T-helper 1 cell treated with Interleukin-12 subunit alpha and Interleukin-12 subunit beta and Interleukin-4 antibody, amounts not matched to agents 30 μg/mL and 1 μg/mL, for 36 hours (primary cell): ENCODE measurements around the gene CYP27B1.
"Not testable (repeated sequence)": the region's sequence is repeated elsewhere in the genome, so short reads cannot be mapped to it uniquely, and the experiment has no call there.

Experiments used
- H3K27ac Mint-ChIP-seq: one replicate; pipeline ENCODE4 v1.8.0; 2021; ENCODE audit warnings: mild to moderate bottlenecking, mixed read lengths
- H3K27me3 Mint-ChIP-seq: one replicate; pipeline ENCODE4 v1.8.0; 2021; ENCODE audit warnings: low read depth, mixed read lengths
- H3K36me3 Mint-ChIP-seq: one replicate; pipeline ENCODE4 v1.8.0; 2021; ENCODE audit warnings: low read depth, mixed read lengths
- H3K4me1 Mint-ChIP-seq: one replicate; pipeline ENCODE4 v1.8.0; 2021; ENCODE audit warnings: low read depth, mixed read lengths
- H3K4me3 Mint-ChIP-seq: one replicate; pipeline ENCODE4 v1.8.0; 2021; ENCODE audit warnings: mild to moderate bottlenecking, moderate library complexity, mixed read lengths
- H3K9me3 Mint-ChIP-seq: one replicate; pipeline ENCODE4 v1.8.0; 2021; ENCODE audit warnings: mixed read lengths

Gene CYP27B1

DNA sequence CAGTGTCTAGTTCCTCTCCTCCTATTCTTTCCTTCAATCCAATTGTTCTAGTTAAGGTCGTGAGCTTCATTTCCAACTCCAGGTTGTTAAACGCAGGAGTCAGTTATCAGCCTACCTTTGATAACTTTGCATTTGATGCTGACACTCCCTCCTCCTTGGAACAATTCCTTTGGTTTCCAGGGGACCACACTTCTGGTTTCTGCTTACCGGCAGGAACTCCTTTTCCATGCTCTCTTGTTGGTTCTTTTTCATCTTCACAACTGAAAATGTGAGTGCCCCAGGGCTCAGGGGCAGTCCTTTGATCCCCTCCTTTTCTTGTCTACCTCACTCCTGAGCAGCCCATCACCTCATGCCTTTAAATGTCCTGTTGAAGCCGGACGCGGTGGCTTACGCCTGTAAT lies 10.5 kb upstream of the CYP27B1 start:
- Mint-ChIP-seq H3K9me3 (no peaks in the 10 kb centered on the region), H3K27ac (no peak overlapping the region), H3K27me3 (no peaks in the 10 kb centered on the region), H3K4me1 (peaks cover 32% of the 10 kb centered on the region), H3K4me3 (no peak overlapping the region), H3K36me3 (peaks cover 5% of the 10 kb centered on the region)

GRCh38 chr12:57776247-57776587 lies 9.3 kb upstream of the CYP27B1 start:
- Mint-ChIP-seq H3K27me3 (no peaks in the 10 kb centered on the region), H3K27ac (no peak overlapping the region), H3K36me3 (peaks cover 5% of the 10 kb centered on the region), H3K4me1 (peaks cover 28% of the 10 kb centered on the region), H3K9me3 (no peaks in the 10 kb centered on the region), H3K4me3 (no peak overlapping the region)

DNA sequence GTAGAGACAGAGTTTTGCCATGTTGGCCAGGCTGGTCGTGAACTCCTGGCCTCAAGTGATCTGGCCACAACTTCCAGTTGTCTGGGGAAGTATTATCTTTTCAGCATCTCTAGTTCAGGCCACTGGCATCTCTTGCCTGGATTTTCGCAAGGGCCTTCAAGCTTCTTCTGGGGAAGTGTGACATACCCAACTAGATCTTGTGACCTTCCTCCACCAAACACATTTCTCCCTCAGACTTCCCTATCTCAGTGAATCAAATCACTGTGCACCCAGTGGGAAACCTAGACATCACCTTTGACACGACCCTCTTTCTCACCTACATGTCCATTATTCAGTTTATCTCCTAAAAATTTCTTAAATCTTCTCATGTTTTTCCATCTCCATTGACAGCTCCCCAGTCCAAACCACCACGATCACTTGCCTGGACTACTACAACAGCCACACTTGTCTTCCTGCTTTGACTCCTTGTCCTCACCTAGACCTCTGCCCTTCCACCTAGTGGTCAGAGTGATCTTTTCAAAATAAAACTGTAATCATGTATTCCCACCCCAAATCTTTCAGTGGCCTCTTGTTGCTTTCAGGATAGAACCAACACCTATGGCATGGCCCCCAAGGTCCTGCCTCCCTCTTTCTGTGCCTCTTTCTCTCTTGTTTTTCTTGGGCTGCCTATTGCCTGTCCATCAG lies 8.8 kb upstream of the CYP27B1 start:
- no peaks in the 10 kb centered on the region for H3K9me3 Mint-ChIP-seq
- H3K4me1 Mint-ChIP-seq, result peaks cover 30% of the 10 kb centered on the region
- H3K4me3 Mint-ChIP-seq, result no peak overlapping the region
- H3K27me3 Mint-ChIP-seq, result no peaks in the 10 kb centered on the region
- H3K27ac Mint-ChIP-seq, result no peak overlapping the region
- peaks cover 5% of the 10 kb centered on the region for H3K36me3 Mint-ChIP-seq

GRCh38 chr12:57775044-57775443 lies 8.2 kb upstream of the CYP27B1 start:
- Mint-ChIP-seq H3K4me3 (no peak overlapping the region), H3K4me1 (peaks cover 26% of the 10 kb centered on the region), H3K9me3 (no peaks in the 10 kb centered on the region), H3K36me3 (peaks cover 5% of the 10 kb centered on the region), H3K27ac (no peak overlapping the region), H3K27me3 (no peaks in the 10 kb centered on the region)

- H3K27ac Mint-ChIP-seq, H3K27me3 Mint-ChIP-seq, H3K4me3 Mint-ChIP-seq, H3K9me3 Mint-ChIP-seq, H3K36me3 Mint-ChIP-seq: not testable (repeated sequence)
- peaks cover 28% of the 10 kb centered on the region for H3K4me1 Mint-ChIP-seq
Observed at GRCh38 chr12:57774634-57775033, 7.8 kb upstream of the CYP27B1 start.

- H3K27me3 Mint-ChIP-seq, result no peaks in the 10 kb centered on the region
- peaks cover 22% of the 10 kb centered on the region for H3K4me1 Mint-ChIP-seq
- peak within 1 kb of the TSS; percentile 96 for H3K4me3 Mint-ChIP-seq
- H3K36me3 Mint-ChIP-seq, result peaks cover 12% of the 10 kb centered on the region
- peak within 1 kb of the TSS; percentile 98 for H3K27ac Mint-ChIP-seq
- H3K9me3 Mint-ChIP-seq, result no peaks in the 10 kb centered on the region
Observed at GRCh38 chr12:57772429-57773322, 5.8 kb upstream of the CYP27B1 start, which contains the start of gene EEF1AKMT3. TSS of gene EEF1AKMT3 (plus strand) at chr12:57772614. CDS start at chr12:57772725, 111 bp downstream.

GRCh38 chr12:57771873-57772428 lies 5.1 kb upstream of the CYP27B1 start, which contains the start of gene METTL1:
TSS of gene METTL1 (minus strand) at chr12:57772105. CDS start at chr12:57772083, 22 bp downstream.
- Mint-ChIP-seq H3K4me1 (peaks cover 22% of the 10 kb centered on the region), H3K9me3 (no peaks in the 10 kb centered on the region), H3K36me3 (peaks cover 12% of the 10 kb centered on the region)

GRCh38 chr12:57771236-57771872 lies 4.5 kb upstream of the CYP27B1 start:
- H3K9me3 Mint-ChIP-seq, result no peaks in the 10 kb centered on the region
- peak overlapping the region; percentile 96 for H3K4me3 Mint-ChIP-seq
- peaks cover 5% of the 10 kb centered on the region for H3K27me3 Mint-ChIP-seq
- peak overlapping the region; percentile 98 for H3K27ac Mint-ChIP-seq
- peaks cover 12% of the 10 kb centered on the region for H3K36me3 Mint-ChIP-seq
- peaks cover 27% of the 10 kb centered on the region for H3K4me1 Mint-ChIP-seq

More at GRCh38 chr12:57771873-57772428, 5.1 kb upstream of the CYP27B1 start, which contains the start of gene METTL1:
- Mint-ChIP-seq H3K27me3 (no peaks in the 10 kb centered on the region), H3K4me3 (peak within 1 kb of the TSS; percentile 96), H3K27ac (peak within 1 kb of the TSS; percentile 98)

- H3K27ac Mint-ChIP-seq, result peak overlapping the region; percentile 43
- H3K9me3 Mint-ChIP-seq, result no peaks in the 10 kb centered on the region
Observed at GRCh38 chr12:57770734-57771133, 3.9 kb upstream of the CYP27B1 start.

DNA sequence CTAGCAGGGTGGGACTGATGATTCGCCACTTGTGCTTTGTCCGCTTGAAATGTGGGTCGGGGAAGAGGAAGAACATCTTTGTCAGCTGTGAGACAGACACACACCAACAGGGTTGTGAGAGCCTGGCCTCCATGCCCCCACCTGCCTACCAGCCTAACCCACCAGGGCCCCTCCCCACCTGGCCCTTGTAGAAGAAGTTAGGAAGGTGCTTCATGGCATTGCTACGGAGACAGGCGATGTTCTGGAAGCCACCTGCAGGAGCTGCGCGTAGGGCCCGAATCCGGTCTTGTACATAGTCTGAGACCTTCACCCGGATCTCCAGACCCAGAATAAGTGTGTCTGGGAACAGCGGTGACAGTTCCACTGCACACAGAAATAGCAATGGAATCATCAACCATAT lies 2.7 kb upstream of the CYP27B1 start:
- Mint-ChIP-seq H3K27ac (no peak overlapping the region), H3K4me3 (peak overlapping the region; percentile 27), H3K27me3 (peaks cover 13% of the 10 kb centered on the region), H3K4me1 (peaks cover 39% of the 10 kb centered on the region), H3K36me3 (peaks cover 7% of the 10 kb centered on the region), H3K9me3 (no peaks in the 10 kb centered on the region)

More at GRCh38 chr12:57770734-57771133, 3.9 kb upstream of the CYP27B1 start:
- peaks cover 30% of the 10 kb centered on the region for H3K4me1 Mint-ChIP-seq
- H3K27me3 Mint-ChIP-seq, result peaks cover 7% of the 10 kb centered on the region
- peaks cover 8% of the 10 kb centered on the region for H3K36me3 Mint-ChIP-seq
- no peak overlapping the region for H3K4me3 Mint-ChIP-seq

GRCh38 chr12:57767876-57768275 lies 998 bp upstream of the CYP27B1 start:
- Mint-ChIP-seq H3K27ac (no peak overlapping the region), H3K9me3 (no peaks in the 10 kb centered on the region), H3K36me3 (peaks cover 13% of the 10 kb centered on the region), H3K4me1 (peaks cover 43% of the 10 kb centered on the region), H3K4me3 (no peak overlapping the region), H3K27me3 (peaks cover 20% of the 10 kb centered on the region)

GRCh38 chr12:57767305-57767698 lies 424 bp upstream of the CYP27B1 start:
- Mint-ChIP-seq H3K27me3 (peaks cover 20% of the 10 kb centered on the region), H3K4me1 (peaks cover 42% of the 10 kb centered on the region), H3K36me3 (peaks cover 15% of the 10 kb centered on the region), H3K27ac (no peak overlapping the region), H3K9me3 (no peaks in the 10 kb centered on the region), H3K4me3 (no peak overlapping the region)

DNA sequence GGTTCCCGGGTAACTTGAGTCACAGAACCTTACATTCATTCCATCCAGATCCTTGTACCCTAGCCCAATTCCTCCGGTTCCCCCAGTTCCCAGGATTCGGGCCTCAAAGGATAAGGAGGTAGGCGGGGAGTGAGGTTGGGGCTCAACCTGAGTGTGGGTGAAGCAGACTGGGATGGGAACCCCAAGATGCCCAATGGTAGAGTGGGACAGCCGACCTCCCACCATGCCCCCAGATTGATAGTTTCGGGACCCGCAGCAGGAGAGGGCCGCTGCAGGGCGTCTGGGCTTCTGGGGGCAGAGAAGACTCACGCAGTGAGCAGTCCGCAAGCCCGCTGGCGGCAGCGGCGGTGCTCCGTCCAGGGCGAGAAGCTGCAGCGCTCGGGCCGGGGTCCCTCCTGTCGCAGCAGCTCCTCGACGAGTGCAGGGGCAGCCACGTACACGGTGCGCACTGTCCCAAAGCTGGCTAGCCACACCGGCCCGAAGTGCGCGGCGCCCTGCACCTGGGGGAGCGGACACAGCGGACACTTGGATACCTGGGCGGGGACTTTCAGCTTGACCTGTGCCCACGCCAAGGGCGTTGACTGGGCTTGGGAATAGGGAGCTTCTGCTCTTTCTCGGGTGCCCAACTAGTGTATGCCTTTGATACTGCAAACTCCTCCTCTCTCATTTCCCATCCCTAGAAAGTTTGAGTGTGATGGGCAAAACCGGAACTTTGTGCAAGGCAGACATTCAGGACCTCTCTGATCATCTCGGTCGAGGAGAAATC lies 997 bp downstream of the CYP27B1 start:
- peaks cover 34% of the 10 kb centered on the region for H3K4me1 Mint-ChIP-seq
- H3K27ac Mint-ChIP-seq, result peak overlapping the region; percentile 73
- H3K9me3 Mint-ChIP-seq, result no peaks in the 10 kb centered on the region
- H3K4me3 Mint-ChIP-seq, result peak overlapping the region; percentile 89
- peaks cover 20% of the 10 kb centered on the region for H3K27me3 Mint-ChIP-seq
- H3K36me3 Mint-ChIP-seq, result peaks cover 18% of the 10 kb centered on the region
